GM08714 (cell line): Measurements from ENCODE around the gene GLYATL1.

ENCODE experiments used
- H3K4me3 ChIP-seq: fragments of 200-500 bp; sonication (Bioruptor generic); 2 replicates; pipeline ENCODE4 v1.5.1; 2014; ENCODE audit warnings: mild to moderate bottlenecking, low read length, inconsistent platforms
- ZNF274 ChIP-seq: IDR thresholded peaks from 2 replicates; pipeline ENCODE4 v1.6.1; 2012; ENCODE audit warnings: mild to moderate bottlenecking, low read depth, low read length

GLYATL1 gene

GRCh38 chr11:58917159-58917783, 22.0 kb upstream of the GLYATL1 start:
- no peak overlapping the region for H3K4me3 ChIP-seq
- no peak for TF ChIP-seq ZNF274

- H3K4me3 ChIP-seq, result no peak overlapping the region
Observed at GRCh38 chr11:58919561-58919960, 19.7 kb upstream of the GLYATL1 start.

GRCh38 chr11:58919980-58920379, 19.3 kb upstream of the GLYATL1 start:
- H3K4me3 ChIP-seq, result no peak overlapping the region
- no peak for TF ChIP-seq ZNF274

More at GRCh38 chr11:58919561-58919960, 19.7 kb upstream of the GLYATL1 start:
- no peak for TF ChIP-seq ZNF274

- TF ChIP-seq ZNF274, result no peak
- H3K4me3 ChIP-seq, result no peak overlapping the region
Observed at GRCh38 chr11:58921778-58922390, 17.4 kb upstream of the GLYATL1 start.

GRCh38 chr11:58922479-58922878, 16.8 kb upstream of the GLYATL1 start:
- TF ChIP-seq ZNF274, result no peak
- H3K4me3 ChIP-seq, result no peak overlapping the region

GRCh38 chr11:58923300-58923788, 15.9 kb upstream of the GLYATL1 start:
- no peak overlapping the region for H3K4me3 ChIP-seq
- TF ChIP-seq ZNF274, result no peak

GRCh38 chr11:58924230-58924629, 15.1 kb upstream of the GLYATL1 start:
- TF ChIP-seq ZNF274, result no peak
- no peak overlapping the region for H3K4me3 ChIP-seq

- H3K4me3 ChIP-seq, result no peak overlapping the region
- no peak for TF ChIP-seq ZNF274
Observed at GRCh38 chr11:58926251-58926650, 13.0 kb upstream of the GLYATL1 start.

GRCh38 chr11:58926695-58927094, 12.6 kb upstream of the GLYATL1 start:
- no peak overlapping the region for H3K4me3 ChIP-seq
- TF ChIP-seq ZNF274, result no peak

GRCh38 chr11:58927393-58928106, 11.7 kb upstream of the GLYATL1 start:
- no peak for TF ChIP-seq ZNF274
- no peak overlapping the region for H3K4me3 ChIP-seq

GRCh38 chr11:58928107-58928499, 11.2 kb upstream of the GLYATL1 start:
- no peak for TF ChIP-seq ZNF274
- no peak overlapping the region for H3K4me3 ChIP-seq

- H3K4me3 ChIP-seq, result no peak overlapping the region
- TF ChIP-seq ZNF274, result no peak
Observed at GRCh38 chr11:58928691-58929090, 10.6 kb upstream of the GLYATL1 start.

GRCh38 chr11:58930926-58931325, 8.4 kb upstream of the GLYATL1 start:
- TF ChIP-seq ZNF274, result no peak
- H3K4me3 ChIP-seq, result no peak overlapping the region

GRCh38 chr11:58933661-58934060, 5.6 kb upstream of the GLYATL1 start:
- no peak for TF ChIP-seq ZNF274
- no peak overlapping the region for H3K4me3 ChIP-seq

- no peak overlapping the region for H3K4me3 ChIP-seq
- no peak for TF ChIP-seq ZNF274
Observed at GRCh38 chr11:58934945-58935513, 4.3 kb upstream of the GLYATL1 start.
